Measurements from ENCODE around the gene NIP7. TPM values are rescaled to one million over a fixed set of nuclear protein-coding genes. Genes with fewer than 3 reads are reported as not detected.
A peak's percentile ranks its signal among the peaks of the same experiment; 100 is the strongest.

NIP7 gene
- total RNA-seq, 1 donor from 2014 or later, result 26.6 TPM

DNA sequence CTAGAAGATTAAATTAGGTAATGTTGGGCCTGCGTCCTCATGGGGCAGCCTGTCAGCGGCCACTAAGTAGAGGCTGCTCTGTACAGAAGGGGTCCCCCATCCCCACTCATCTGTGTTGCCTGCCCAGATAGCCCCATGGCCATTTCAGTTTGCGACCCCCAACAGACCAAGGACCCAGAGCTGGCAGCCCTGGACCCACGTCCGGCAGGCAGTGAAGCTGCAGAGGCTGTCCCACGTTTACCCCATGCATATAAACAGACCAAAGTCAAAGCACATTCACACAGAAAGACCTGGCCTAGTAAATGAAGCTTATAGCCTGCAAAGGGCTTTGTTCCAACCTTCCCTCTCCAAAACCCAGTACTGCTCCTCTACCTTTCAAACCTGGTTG is 13.8 kb upstream of the NIP7 start:
- Histone ChIP-seq H3K27me3 (ENCODE audit: control insufficient read depth, insufficient read depth, low read length) (no peaks in the 10 kb centered on the region), H3K4me3 (ENCODE audit: low read depth, low read length) (no peak overlapping the region), H3K36me3 (ENCODE audit: control insufficient read depth, insufficient read depth, low read length) (peaks cover 12% of the 10 kb centered on the region)
- TF ChIP-seq, protein P1, sequence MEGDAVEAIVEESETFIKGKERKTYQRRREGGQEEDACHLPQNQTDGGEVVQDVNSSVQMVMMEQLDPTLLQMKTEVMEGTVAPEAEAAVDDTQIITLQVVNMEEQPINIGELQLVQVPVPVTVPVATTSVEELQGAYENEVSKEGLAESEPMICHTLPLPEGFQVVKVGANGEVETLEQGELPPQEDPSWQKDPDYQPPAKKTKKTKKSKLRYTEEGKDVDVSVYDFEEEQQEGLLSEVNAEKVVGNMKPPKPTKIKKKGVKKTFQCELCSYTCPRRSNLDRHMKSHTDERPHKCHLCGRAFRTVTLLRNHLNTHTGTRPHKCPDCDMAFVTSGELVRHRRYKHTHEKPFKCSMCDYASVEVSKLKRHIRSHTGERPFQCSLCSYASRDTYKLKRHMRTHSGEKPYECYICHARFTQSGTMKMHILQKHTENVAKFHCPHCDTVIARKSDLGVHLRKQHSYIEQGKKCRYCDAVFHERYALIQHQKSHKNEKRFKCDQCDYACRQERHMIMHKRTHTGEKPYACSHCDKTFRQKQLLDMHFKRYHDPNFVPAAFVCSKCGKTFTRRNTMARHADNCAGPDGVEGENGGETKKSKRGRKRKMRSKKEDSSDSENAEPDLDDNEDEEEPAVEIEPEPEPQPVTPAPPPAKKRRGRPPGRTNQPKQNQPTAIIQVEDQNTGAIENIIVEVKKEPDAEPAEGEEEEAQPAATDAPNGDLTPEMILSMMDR (IDR thresholded peaks at IDR 0.05; ENCODE audit: insufficient read depth, low read length, poor library complexity, severe bottlenecking), result no peak
- no peak for DNase-seq (ENCODE audit: low read depth)

- no peak for DNase-seq (ENCODE audit: low read depth)
- H3K36me3 ChIP-seq (ENCODE audit: control insufficient read depth, insufficient read depth, low read length), result peaks cover 12% of the 10 kb centered on the region
Measured at GRCh38 chr16:69326172-69326873, 13.2 kb upstream of the NIP7 start.

GRCh38 chr16:69327585-69328310 is 11.8 kb upstream of the NIP7 start:
- TF ChIP-seq, protein P1 (IDR thresholded peaks at IDR 0.05; ENCODE audit: insufficient read depth, low read length, poor library complexity, severe bottlenecking), result no peak
- no peak for DNase-seq (ENCODE audit: low read depth)
- no peak overlapping the region for H3K4me3 ChIP-seq (ENCODE audit: low read depth, low read length)
- no peaks in the 10 kb centered on the region for H3K27me3 ChIP-seq (ENCODE audit: control insufficient read depth, insufficient read depth, low read length)
- H3K36me3 ChIP-seq (ENCODE audit: control insufficient read depth, insufficient read depth, low read length), result peaks cover 4% of the 10 kb centered on the region

More at GRCh38 chr16:69326172-69326873, 13.2 kb upstream of the NIP7 start:
- H3K4me3 ChIP-seq (ENCODE audit: low read depth, low read length), result no peak overlapping the region
- TF ChIP-seq, protein P1 (IDR thresholded peaks at IDR 0.05; ENCODE audit: insufficient read depth, low read length, poor library complexity, severe bottlenecking), result no peak
- H3K27me3 ChIP-seq (ENCODE audit: control insufficient read depth, insufficient read depth, low read length), result no peaks in the 10 kb centered on the region

- TF ChIP-seq, protein P1 (IDR thresholded peaks at IDR 0.05; ENCODE audit: insufficient read depth, low read length, poor library complexity, severe bottlenecking), result no peak
- Histone ChIP-seq H3K36me3 (ENCODE audit: control insufficient read depth, insufficient read depth, low read length) (peaks cover 2% of the 10 kb centered on the region), H3K27me3 (ENCODE audit: control insufficient read depth, insufficient read depth, low read length) (no peaks in the 10 kb centered on the region), H3K4me3 (ENCODE audit: low read depth, low read length) (no peak overlapping the region)
- DNase-seq (ENCODE audit: low read depth), result no peak
Measured at GRCh38 chr16:69328854-69329316, 10.7 kb upstream of the NIP7 start.

GRCh38 chr16:69329369-69330285 is 9.9 kb upstream of the NIP7 start:
- Histone ChIP-seq H3K4me3 (ENCODE audit: low read depth, low read length) (peak overlapping the region; percentile 60), H3K36me3 (ENCODE audit: control insufficient read depth, insufficient read depth, low read length) (peaks cover 1% of the 10 kb centered on the region), H3K27me3 (ENCODE audit: control insufficient read depth, insufficient read depth, low read length) (no peaks in the 10 kb centered on the region)
- TF ChIP-seq, protein P1 (IDR thresholded peaks at IDR 0.05; ENCODE audit: insufficient read depth, low read length, poor library complexity, severe bottlenecking), result no peak
- no peak for DNase-seq (ENCODE audit: low read depth)
